Chondrocyte (in vitro differentiated cells): Measurements from ENCODE around the gene TFR2. TPM values are rescaled to one million over a fixed set of nuclear protein-coding genes. Genes with fewer than 3 reads are reported as not detected.

Experiments
- DNase-seq: peaks from one replicate; pipeline ENCODE4 v3.0.0; 2021; ENCODE audit warnings: mixed read lengths, low spot score
- H3K27ac Mint-ChIP-seq: one replicate; pipeline ENCODE4 v1.8.0; 2021; ENCODE audit warnings: mild to moderate bottlenecking, moderate library complexity, mixed read lengths; ENCODE audit not compliant: unreplicated experiment
- H3K27me3 Mint-ChIP-seq: 2 replicates; pipeline ENCODE4 v1.8.0; 2021; ENCODE audit warnings: low read depth, mixed read lengths
- H3K36me3 Mint-ChIP-seq: 2 replicates; pipeline ENCODE4 v1.8.0; 2021; ENCODE audit warnings: low read depth, mixed read lengths
- H3K4me1 Mint-ChIP-seq: 2 replicates; pipeline ENCODE4 v1.8.0; 2021; ENCODE audit warnings: low read depth, mild to moderate bottlenecking, mixed read lengths
- H3K4me3 Mint-ChIP-seq: one replicate; pipeline ENCODE4 v1.8.0; 2021; ENCODE audit warnings: mild to moderate bottlenecking, moderate library complexity, mixed read lengths; ENCODE audit not compliant: unreplicated experiment
- H3K9me3 Mint-ChIP-seq: 2 replicates; pipeline ENCODE4 v1.8.0; 2021; ENCODE audit warnings: low read depth, mixed read lengths
- total RNA-seq: library from RNA; stranded (reverse); gene quantifications from 3 replicates; pipeline ENCODE4 v1.2.1, GENCODE V29; 2021
- TF ChIP-seq, protein P1 (sequence below): fragments of 200-600 bp; sonication (generic); IDR thresholded peaks from 2 replicates; pipeline ENCODE4 v1.5.0; 2021; ENCODE audit warnings: antibody characterized with exemption, mild to moderate bottlenecking, moderate library complexity

TFR2 gene
- total RNA-seq, 1 donor from 2014 or later = 2.1 TPM

DNA sequence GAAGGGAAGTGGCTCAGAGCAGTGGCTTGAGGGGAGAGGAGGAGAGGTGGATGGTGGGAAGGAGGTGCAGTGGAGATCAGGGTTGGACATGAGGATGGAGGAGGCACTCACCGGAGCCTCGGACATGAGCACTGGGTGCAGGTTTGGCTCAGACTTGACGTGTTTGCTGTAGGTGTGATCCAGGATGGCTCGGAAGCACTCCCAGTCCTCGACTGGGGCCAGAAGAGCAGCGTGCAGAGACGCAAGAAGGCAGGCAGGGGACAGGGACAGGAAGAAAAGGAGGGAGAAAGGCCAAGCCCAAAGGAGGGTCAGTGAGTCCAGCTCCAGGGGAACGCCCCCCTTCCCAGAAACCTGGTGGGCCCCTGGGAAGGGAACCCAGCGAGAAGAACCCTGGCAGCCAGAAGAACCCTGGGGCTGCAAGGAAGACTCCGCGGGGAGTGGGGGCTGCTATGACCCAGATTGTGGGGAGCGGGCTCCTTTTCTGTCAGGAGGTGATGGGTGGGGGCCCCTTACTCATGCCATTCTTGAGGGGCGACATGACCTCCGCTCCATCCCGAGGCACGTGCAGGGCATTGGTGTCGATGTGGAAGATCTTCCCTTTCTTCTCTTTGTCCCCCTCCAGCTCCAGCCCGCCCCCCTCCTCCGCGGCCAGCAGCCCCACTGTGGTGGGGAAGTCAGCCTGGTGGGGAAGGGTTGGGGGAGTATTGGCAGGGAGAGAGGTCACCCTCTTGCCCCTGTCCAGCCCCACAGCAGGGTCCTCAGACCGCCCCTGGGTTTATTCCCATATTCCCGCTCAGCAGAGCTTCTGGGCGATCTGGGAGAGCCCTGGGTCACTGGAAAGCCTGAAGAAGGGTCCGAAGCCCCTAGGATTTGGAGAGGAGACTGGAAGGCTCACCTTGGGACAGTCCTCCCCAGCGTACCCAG is 13.8 kb upstream of the TFR2 start:
- Mint-ChIP-seq H3K9me3 (no peaks in the 10 kb centered on the region), H3K4me1 (no peaks in the 10 kb centered on the region), H3K27ac (no peak overlapping the region), H3K4me3 (no peak overlapping the region), H3K36me3 (peaks cover 1% of the 10 kb centered on the region), H3K27me3 (peaks cover 17% of the 10 kb centered on the region)
- TF ChIP-seq, protein P1, sequence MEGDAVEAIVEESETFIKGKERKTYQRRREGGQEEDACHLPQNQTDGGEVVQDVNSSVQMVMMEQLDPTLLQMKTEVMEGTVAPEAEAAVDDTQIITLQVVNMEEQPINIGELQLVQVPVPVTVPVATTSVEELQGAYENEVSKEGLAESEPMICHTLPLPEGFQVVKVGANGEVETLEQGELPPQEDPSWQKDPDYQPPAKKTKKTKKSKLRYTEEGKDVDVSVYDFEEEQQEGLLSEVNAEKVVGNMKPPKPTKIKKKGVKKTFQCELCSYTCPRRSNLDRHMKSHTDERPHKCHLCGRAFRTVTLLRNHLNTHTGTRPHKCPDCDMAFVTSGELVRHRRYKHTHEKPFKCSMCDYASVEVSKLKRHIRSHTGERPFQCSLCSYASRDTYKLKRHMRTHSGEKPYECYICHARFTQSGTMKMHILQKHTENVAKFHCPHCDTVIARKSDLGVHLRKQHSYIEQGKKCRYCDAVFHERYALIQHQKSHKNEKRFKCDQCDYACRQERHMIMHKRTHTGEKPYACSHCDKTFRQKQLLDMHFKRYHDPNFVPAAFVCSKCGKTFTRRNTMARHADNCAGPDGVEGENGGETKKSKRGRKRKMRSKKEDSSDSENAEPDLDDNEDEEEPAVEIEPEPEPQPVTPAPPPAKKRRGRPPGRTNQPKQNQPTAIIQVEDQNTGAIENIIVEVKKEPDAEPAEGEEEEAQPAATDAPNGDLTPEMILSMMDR = no peak
- no peak for DNase-seq

DNA sequence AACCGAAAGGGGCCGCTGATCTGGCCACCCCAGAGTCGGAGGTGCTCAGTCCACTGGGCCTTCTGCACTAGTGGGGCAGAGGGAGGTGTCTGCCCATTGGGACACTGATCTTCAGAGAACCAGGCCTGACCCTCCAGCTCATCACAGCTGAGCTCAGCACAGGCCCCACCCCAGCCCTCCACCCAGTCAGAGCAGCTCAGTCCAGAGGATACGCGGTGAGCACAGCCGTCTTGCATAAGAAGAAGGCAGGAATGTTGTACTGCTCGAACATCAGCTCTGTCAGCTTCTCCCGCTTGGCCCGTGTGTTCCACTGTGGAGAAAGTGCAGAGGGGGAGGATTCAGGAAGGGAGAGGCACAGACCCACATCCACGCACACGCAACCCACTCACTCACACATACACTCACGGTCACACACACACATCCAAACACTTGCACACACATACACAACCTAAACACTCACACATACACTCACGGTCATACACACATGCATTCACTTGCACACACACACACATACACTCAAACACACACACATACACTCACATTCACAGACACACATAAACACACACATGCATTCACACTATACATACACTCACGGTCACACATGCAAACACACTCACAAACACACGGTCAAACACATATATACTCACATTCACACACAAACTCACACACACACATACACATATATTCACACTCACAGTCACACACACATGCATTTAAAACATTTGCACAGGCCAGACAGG is 8.6 kb upstream of the TFR2 start:
- H3K4me1 Mint-ChIP-seq = no peaks in the 10 kb centered on the region
- peaks cover 34% of the 10 kb centered on the region for H3K27me3 Mint-ChIP-seq
- H3K27ac Mint-ChIP-seq = no peak overlapping the region
- H3K36me3 Mint-ChIP-seq = peaks cover 2% of the 10 kb centered on the region
- TF ChIP-seq, protein P1 = no peak
- no peak for DNase-seq
- no peaks in the 10 kb centered on the region for H3K9me3 Mint-ChIP-seq
- H3K4me3 Mint-ChIP-seq = no peak overlapping the region

DNA sequence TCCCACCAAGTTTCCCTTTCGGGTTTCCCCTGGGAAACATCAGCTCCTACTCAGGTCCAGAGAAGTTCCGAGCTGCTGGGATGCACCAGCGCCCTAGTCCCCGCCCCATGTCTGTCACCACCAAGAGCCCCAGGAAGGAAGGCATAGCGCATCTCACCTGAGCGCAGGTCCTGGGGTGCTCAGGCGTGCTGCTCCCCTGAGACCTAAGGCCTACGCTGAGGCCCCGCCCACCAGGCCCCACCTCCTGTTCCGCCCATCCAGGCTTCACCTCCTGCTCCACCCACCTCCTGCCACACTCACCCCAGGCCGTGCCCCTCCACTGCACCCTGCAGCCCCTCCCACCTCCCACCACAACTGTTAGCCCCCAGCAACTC is 1.2 kb upstream of the TFR2 start:
- TF ChIP-seq, protein P1 = no peak

DNA sequence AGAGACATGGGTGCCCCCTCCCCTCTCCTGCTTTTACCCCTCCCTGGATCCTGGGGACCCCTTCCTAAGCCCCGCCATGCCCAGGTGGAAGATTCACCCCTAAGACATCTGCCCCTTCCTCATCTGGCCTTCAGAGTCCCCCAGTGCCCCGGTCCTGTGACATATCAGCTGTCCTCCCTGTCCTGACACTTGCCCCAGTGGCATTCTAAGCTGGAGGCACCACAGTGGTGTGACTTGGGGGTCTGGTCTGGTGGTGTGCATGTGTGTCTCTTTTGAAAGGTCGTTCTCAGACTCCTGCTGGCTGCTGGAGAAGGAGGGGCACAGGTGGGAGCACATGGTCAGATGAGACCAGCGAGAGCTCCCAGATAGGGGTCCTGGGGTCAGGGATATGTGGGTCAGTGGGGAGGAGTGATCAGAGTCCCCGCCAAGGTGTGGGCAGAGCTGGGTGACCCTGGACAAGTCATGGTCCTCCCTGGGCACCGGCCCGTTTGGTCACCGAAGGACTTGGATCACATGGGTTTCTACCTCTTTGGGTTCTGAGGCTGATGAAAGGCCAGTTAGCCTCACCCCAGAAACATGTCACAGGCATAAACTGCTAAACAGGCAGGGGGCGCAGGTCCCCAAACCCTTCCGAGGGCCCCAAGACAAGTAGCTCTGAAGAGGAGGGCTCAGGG is 645 bp upstream of the TFR2 start:
- Mint-ChIP-seq H3K4me1 (no peaks in the 10 kb centered on the region), H3K27me3 (peaks cover 24% of the 10 kb centered on the region), H3K27ac (no peak overlapping the region), H3K9me3 (no peaks in the 10 kb centered on the region), H3K36me3 (no peaks in the 10 kb centered on the region), H3K4me3 (no peak overlapping the region)
- TF ChIP-seq, protein P1 = no peak
- no peak for DNase-seq

More for the DNA sequence above, 1.2 kb upstream of the TFR2 start:
- DNase-seq = no peak
- H3K4me1 Mint-ChIP-seq = no peaks in the 10 kb centered on the region
- no peaks in the 10 kb centered on the region for H3K36me3 Mint-ChIP-seq
- no peak overlapping the region for H3K4me3 Mint-ChIP-seq
- H3K27me3 Mint-ChIP-seq = peaks cover 26% of the 10 kb centered on the region
- H3K27ac Mint-ChIP-seq = no peak overlapping the region
- H3K9me3 Mint-ChIP-seq = no peaks in the 10 kb centered on the region
